Trophoblast cell (in vitro differentiated cells and primary cell): ENCODE results near the gene ATM.
A peak's percentile ranks its signal among the peaks of the same experiment; 100 is the strongest.

ENCODE experiments used
- DNase-seq, 2 donors: peaks; one replicate each; pipeline ENCODE4 v3.0.0-alpha.2; 2016
- H2AFZ ChIP-seq: 2 replicates; pipeline ENCODE4 v1.6.1; 2013; ENCODE audit warnings: low read length, moderate library complexity, mild to moderate bottlenecking; ENCODE audit not compliant: insufficient read depth, poor library complexity
- H2AK5ac ChIP-seq: 2 replicates; pipeline ENCODE4 v1.6.1; 2013; ENCODE audit warnings: mild to moderate bottlenecking, low read length
- H2BK120ac ChIP-seq: 2 replicates; pipeline ENCODE4 v1.6.1; 2013; ENCODE audit warnings: low read length, mild to moderate bottlenecking, moderate library complexity; ENCODE audit not compliant: insufficient read depth, poor library complexity
- H2BK12ac ChIP-seq: 2 replicates; pipeline ENCODE4 v1.6.1; 2013; ENCODE audit warnings: mild to moderate bottlenecking, low read length, moderate library complexity
- H2BK5ac ChIP-seq: 2 replicates; pipeline ENCODE4 v1.6.1; 2013; ENCODE audit warnings: low read length, low read depth, moderate library complexity, mild to moderate bottlenecking; ENCODE audit not compliant: poor library complexity
- H3K14ac ChIP-seq: 2 replicates; pipeline ENCODE4 v1.6.1; 2013; ENCODE audit warnings: mild to moderate bottlenecking, low read length
- H3K18ac ChIP-seq: 2 replicates; pipeline ENCODE4 v1.6.1; 2013; ENCODE audit warnings: mild to moderate bottlenecking, low read length
- H3K23ac ChIP-seq: 2 replicates; pipeline ENCODE4 v1.6.1; 2013; ENCODE audit warnings: low read length
- H3K27ac ChIP-seq: 2 replicates; pipeline ENCODE4 v1.5.1; 2013; ENCODE audit warnings: low read depth, mild to moderate bottlenecking, inconsistent platforms, low read length, moderate library complexity
- H3K27me3 ChIP-seq: 2 replicates; pipeline ENCODE4 v1.6.1; 2013; ENCODE audit warnings: inconsistent platforms, mild to moderate bottlenecking, low read length, moderate library complexity; ENCODE audit not compliant: insufficient read depth
- H3K36me3 ChIP-seq, 2 experiments: 1 replicate in 1 of 2; 2 replicates in 1 of 2; pipeline ENCODE4 v1.6.1; 2013; ENCODE audit warnings: low read length in 2 of 2, mild to moderate bottlenecking in 2 of 2, moderate library complexity in 1 of 2; ENCODE audit not compliant: insufficient read depth in 2 of 2, control insufficient read depth in 1 of 2
- H3K4ac ChIP-seq: 2 replicates; pipeline ENCODE4 v1.6.1; 2013; ENCODE audit warnings: low read depth, mild to moderate bottlenecking, low read length, moderate library complexity
- H3K4me1 ChIP-seq, 2 experiments: 1 replicate in 1 of 2; 2 replicates in 1 of 2; pipeline ENCODE4 v1.6.1; 2013; ENCODE audit warnings: low read length in 2 of 2, mild to moderate bottlenecking in 2 of 2, moderate library complexity in 1 of 2; ENCODE audit not compliant: insufficient read depth in 2 of 2, control insufficient read depth in 1 of 2
- H3K4me2 ChIP-seq: 2 replicates; pipeline ENCODE4 v1.6.1; 2013; ENCODE audit warnings: inconsistent platforms, mild to moderate bottlenecking, low read length, moderate library complexity
- H3K4me3 ChIP-seq: 2 replicates; pipeline ENCODE4 v1.5.1; 2013; ENCODE audit warnings: mild to moderate bottlenecking, low read depth, low read length, inconsistent platforms
- H3K79me1 ChIP-seq: one replicate; pipeline ENCODE4 v1.6.1; 2013; ENCODE audit warnings: low read length
- H3K79me2 ChIP-seq: 2 replicates; pipeline ENCODE4 v1.6.1; 2013; ENCODE audit warnings: low read length, mild to moderate bottlenecking; ENCODE audit not compliant: control insufficient read depth, insufficient read depth, poor library complexity
- H3K9ac ChIP-seq: 2 replicates; pipeline ENCODE4 v1.6.1; 2013; ENCODE audit warnings: mild to moderate bottlenecking, low read length
- H3K9me3 ChIP-seq: 2 replicates; pipeline ENCODE4 v1.6.1; 2013; ENCODE audit warnings: low read depth, mild to moderate bottlenecking, control low read depth, inconsistent platforms, low read length; ENCODE audit not compliant: insufficient read depth
- H4K12ac ChIP-seq: 2 replicates; pipeline ENCODE4 v1.6.1; 2013; ENCODE audit warnings: low read depth, mild to moderate bottlenecking, low read length, moderate library complexity
- H4K8ac ChIP-seq: 2 replicates; pipeline ENCODE4 v1.6.1; 2013; ENCODE audit warnings: low read depth, mild to moderate bottlenecking, low read length, moderate library complexity
- H4K91ac ChIP-seq: one replicate; pipeline ENCODE4 v1.6.1; 2013; ENCODE audit warnings: low read depth, mild to moderate bottlenecking, low read length, moderate library complexity
- WGBS: extraction: QIAGEN DNeasy Blood & Tissue Kit; methylation state at CpG from one replicate; pipeline ENCODE4 v1.1.7; 2013; ENCODE audit warnings: missing lambda C conversion rate; ENCODE audit not compliant: insufficient read length, insufficient coverage; ENCODE audit errors: extremely low coverage; 5-methylcytosine and 5-hydroxymethylcytosine counted together

ATM gene

DNA sequence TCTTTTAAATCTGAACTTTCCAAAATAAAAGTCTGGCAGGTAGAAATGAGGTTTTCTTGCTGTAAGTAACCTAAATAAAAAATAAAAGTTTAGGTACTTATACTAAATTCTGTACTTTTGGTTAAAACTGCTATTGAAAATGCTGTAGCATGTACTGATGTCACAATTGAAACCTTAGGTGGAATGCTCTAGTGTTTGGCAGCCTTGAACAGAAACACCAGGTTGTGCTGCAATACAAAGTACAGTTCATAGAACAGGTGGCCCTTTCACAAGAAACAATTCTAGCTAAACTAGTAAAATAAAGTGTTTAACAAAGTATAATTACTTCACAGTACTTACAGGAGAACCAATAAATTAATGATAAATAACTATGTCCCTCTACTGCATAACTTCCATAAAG lies 25.5 kb upstream of the ATM start:
- H4K8ac ChIP-seq = no peak overlapping the region
- H3K4me3 ChIP-seq = no peak overlapping the region
- H3K14ac ChIP-seq = no peak overlapping the region
- peaks cover 18 to 22% of the 10 kb centered on the region in 2 experiments for H3K4me1 ChIP-seq
- no peak for DNase-seq
- H2BK5ac ChIP-seq = no peak overlapping the region
- H3K36me3 ChIP-seq = peaks cover 13 to 16% of the 10 kb centered on the region in 2 experiments
- no peak overlapping the region for H3K27ac ChIP-seq
- no peak overlapping the region for H2BK120ac ChIP-seq
- H3K4ac ChIP-seq = no peak overlapping the region
- H3K9ac ChIP-seq = no peak overlapping the region
- H3K4me2 ChIP-seq = no peak overlapping the region
- H2BK12ac ChIP-seq = no peak overlapping the region
- peaks cover 18% of the 10 kb centered on the region for H3K79me1 ChIP-seq
- no peak overlapping the region for H2AK5ac ChIP-seq
- no peak overlapping the region for H4K12ac ChIP-seq
- no peaks in the 10 kb centered on the region for H3K27me3 ChIP-seq
- H3K23ac ChIP-seq = no peak overlapping the region
- no peak overlapping the region for H2AFZ ChIP-seq
- no peak overlapping the region for H3K18ac ChIP-seq
- H3K79me2 ChIP-seq = peaks cover 4% of the 10 kb centered on the region
- no peaks in the 10 kb centered on the region for H3K9me3 ChIP-seq
- H4K91ac ChIP-seq = no peak overlapping the region

DNA sequence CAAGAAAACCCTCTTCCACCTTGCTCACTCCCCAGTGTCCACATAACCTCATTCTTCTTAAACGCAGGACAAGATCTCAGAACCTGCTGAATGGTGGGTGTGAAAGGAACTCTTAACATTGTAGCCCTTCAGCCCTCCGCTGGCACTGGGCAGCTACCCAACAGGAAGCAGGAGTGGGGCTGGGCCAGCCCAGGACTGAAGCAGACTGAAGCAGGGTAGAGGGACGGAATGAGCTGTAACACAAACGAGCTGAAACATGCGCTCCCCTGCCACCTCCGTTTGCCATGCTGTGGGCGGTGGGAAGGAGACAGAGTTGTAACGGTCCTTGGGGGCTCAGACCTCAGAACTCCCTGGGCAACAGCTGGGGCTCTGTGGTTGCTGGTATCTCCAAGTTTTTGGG lies 24.0 kb upstream of the ATM start:
- peaks cover 18 to 23% of the 10 kb centered on the region in 2 experiments for H3K4me1 ChIP-seq
- peak overlapping the region; percentile 90 for H3K18ac ChIP-seq
- no peak overlapping the region for H3K4me3 ChIP-seq
- H3K27ac ChIP-seq = peak overlapping the region; percentile 95
- H3K79me2 ChIP-seq = peaks cover 4% of the 10 kb centered on the region
- H3K27me3 ChIP-seq = no peaks in the 10 kb centered on the region
- H3K23ac ChIP-seq = no peak overlapping the region
- H2AK5ac ChIP-seq = peak overlapping the region; percentile 90
- H4K8ac ChIP-seq = peak overlapping the region; percentile 67
- H3K36me3 ChIP-seq = peaks cover 12 to 15% of the 10 kb centered on the region in 2 experiments
- H2AFZ ChIP-seq = no peak overlapping the region
- H4K12ac ChIP-seq = peak overlapping the region; percentile 28
- H4K91ac ChIP-seq = peak overlapping the region; percentile 88
- no CpG with 5 or more reads among the region's 8 CpGs for WGBS
- peak overlapping the region; percentile 10 for H3K4ac ChIP-seq
- H3K9ac ChIP-seq = no peak overlapping the region
- H2BK120ac ChIP-seq = peak overlapping the region; percentile 81
- peaks cover 19% of the 10 kb centered on the region for H3K79me1 ChIP-seq
- H3K9me3 ChIP-seq = no peaks in the 10 kb centered on the region
- DNase-seq = no peak
- peak overlapping the region; percentile 90 for H2BK12ac ChIP-seq
- H2BK5ac ChIP-seq = peak overlapping the region; percentile 81
- H3K14ac ChIP-seq = peak overlapping the region; percentile 85
- no peak overlapping the region for H3K4me2 ChIP-seq

DNA sequence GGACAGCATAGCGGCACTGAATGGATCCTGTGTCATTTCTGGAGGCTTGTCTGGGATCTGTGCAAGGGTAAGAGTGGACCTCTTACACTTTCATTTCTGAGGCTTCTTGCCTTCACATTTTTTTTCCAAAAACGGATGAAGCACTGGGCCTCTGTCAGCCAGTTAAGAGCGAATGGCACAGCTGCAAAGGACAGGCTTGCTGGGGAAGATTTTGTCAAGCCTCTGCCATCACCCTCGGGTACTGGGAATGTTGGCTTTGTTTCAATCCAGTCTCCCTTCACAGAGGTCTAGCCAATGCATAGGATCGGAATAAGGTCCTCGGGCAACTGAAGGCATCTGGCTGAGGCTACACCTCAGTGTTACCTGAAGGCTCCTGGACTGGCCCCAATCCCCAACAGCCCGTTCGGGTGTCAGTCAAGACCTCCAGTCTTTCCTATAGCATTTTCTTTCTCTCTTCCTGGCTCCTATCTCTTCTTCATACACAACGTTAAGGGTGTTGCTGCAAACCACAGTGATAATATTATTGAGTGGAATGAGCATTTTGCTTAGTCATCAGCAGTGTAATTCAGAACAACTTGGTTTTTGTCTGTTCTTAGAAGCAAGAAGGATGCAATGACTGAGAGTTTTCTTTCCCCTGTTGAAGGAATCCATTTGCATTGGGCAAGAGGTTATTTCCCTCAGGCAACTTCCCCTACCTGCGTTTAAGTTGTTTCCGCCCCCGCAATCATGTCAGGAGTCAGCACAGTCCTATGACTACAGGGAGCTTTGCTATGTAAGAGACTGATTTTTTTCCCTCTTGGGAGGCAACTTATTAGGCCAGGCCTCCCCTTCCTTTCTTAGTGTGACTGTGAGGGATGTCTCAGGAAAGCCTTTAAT lies 23.2 kb upstream of the ATM start:
- Histone ChIP-seq H3K23ac (no peak overlapping the region), H3K4me3 (no peak overlapping the region), H3K79me2 (peaks cover 4% of the 10 kb centered on the region), H2AK5ac (peak overlapping the region; percentile 90), H3K4ac (peak overlapping the region; percentile 44), H3K36me3 (peaks cover 11 to 20% of the 10 kb centered on the region in 2 experiments), H4K8ac (peak overlapping the region; percentile 78), H3K27me3 (no peaks in the 10 kb centered on the region), H3K14ac (peak overlapping the region; percentile 85), H3K18ac (peak overlapping the region; percentile 90), H3K79me1 (peaks cover 20% of the 10 kb centered on the region), H4K12ac (peak overlapping the region; percentile 28), H4K91ac (peak overlapping the region; percentile 88), H3K9ac (no peak overlapping the region), H3K4me2 (peak overlapping the region; percentile 16), H2BK120ac (peak overlapping the region; percentile 81), H2AFZ (peak overlapping the region; percentile 21), H3K9me3 (peaks cover 3% of the 10 kb centered on the region), H2BK12ac (peak overlapping the region; percentile 90), H3K4me1 (peaks cover 22 to 30% of the 10 kb centered on the region in 2 experiments), H3K27ac (peak overlapping the region; percentile 95), H2BK5ac (peak overlapping the region; percentile 93)
- no CpG with 5 or more reads among the region's 12 CpGs for WGBS
- peak; percentile 95 to 100 for DNase-seq

DNA sequence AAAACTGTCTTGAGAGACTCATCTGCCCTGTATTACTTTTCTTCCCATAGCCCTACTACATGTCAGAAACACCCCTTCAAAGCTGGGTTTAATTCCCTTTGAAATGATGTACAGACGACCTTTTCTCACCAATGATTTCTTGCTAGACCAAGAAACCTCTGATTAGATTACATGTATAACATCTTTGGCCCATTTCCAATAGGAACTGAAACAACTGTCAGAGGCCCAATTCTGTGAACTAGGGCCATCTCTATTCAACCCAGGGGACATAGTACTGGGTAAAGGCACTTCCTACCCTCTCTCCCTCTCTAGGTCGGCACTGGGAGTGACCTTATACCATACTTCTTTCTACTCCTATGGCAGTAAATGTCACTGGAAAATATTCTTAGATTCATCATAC lies 19.8 kb upstream of the ATM start:
- peaks cover 24 to 36% of the 10 kb centered on the region in 2 experiments for H3K36me3 ChIP-seq
- no peak overlapping the region for H3K4ac ChIP-seq
- H3K4me3 ChIP-seq = no peak overlapping the region
- H3K9me3 ChIP-seq = peaks cover 11% of the 10 kb centered on the region
- H2BK12ac ChIP-seq = no peak overlapping the region
- no peak overlapping the region for H2BK5ac ChIP-seq
- no peak for DNase-seq
- no peak overlapping the region for H3K23ac ChIP-seq
- no peak overlapping the region for H3K9ac ChIP-seq
- H2AFZ ChIP-seq = no peak overlapping the region
- H2BK120ac ChIP-seq = no peak overlapping the region
- H3K27me3 ChIP-seq = no peaks in the 10 kb centered on the region
- no peak overlapping the region for H3K18ac ChIP-seq
- H3K79me2 ChIP-seq = peaks cover 4% of the 10 kb centered on the region
- H2AK5ac ChIP-seq = no peak overlapping the region
- no peak overlapping the region for H3K14ac ChIP-seq
- H3K79me1 ChIP-seq = peaks cover 20% of the 10 kb centered on the region
- H4K12ac ChIP-seq = no peak overlapping the region
- peaks cover 22 to 30% of the 10 kb centered on the region in 2 experiments for H3K4me1 ChIP-seq
- no CpG with 5 or more reads among the region's 2 CpGs for WGBS
- no peak overlapping the region for H3K4me2 ChIP-seq
- H4K8ac ChIP-seq = no peak overlapping the region
- no peak overlapping the region for H4K91ac ChIP-seq
- H3K27ac ChIP-seq = no peak overlapping the region
